PC-3 (cell line): ENCODE measurements around the gene SIN3B.

ENCODE experiments used
- EZH2 ChIP-seq: fragments of 300-600 bp; sonication (generic); IDR thresholded peaks from one replicate; pipeline ENCODE4 v1.6.1; 2017; ENCODE audit warnings: antibody characterized with exemption, mild to moderate bottlenecking, low read length; ENCODE audit not compliant: unreplicated experiment
- EZH2phosphoT487 ChIP-seq: fragments of 300-600 bp; sonication (generic); IDR thresholded peaks from 2 replicates; pipeline ENCODE4 v1.6.1; 2018; ENCODE audit warnings: mild to moderate bottlenecking, antibody characterized with exemption, low read length, borderline replicate concordance
- TF ChIP-seq, protein P1 (sequence below): fragments of 300-600 bp; sonication (generic); conservative IDR thresholded peaks from 2 replicates; pipeline ENCODE4 v1.5.1; 2017; ENCODE audit warnings: antibody characterized with exemption, low read depth, mild to moderate bottlenecking, low read length

DNA sequence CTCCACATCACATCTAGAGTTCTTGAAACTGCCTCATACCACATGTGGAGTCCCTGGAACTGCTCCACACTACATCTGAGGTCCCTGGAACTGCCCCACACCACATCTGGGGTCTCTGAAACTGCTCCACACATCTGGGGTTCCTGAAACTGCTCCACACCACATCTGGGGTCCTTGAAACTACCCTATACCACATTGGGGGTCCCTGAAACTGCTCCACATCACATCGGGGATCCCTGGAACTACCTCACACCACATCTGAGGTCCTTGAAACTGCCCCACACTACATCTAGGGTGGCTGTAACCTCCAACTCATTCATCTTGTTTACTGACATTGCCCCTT lies 93.4 kb downstream of the SIN3B start:
- TF ChIP-seq, protein P1, sequence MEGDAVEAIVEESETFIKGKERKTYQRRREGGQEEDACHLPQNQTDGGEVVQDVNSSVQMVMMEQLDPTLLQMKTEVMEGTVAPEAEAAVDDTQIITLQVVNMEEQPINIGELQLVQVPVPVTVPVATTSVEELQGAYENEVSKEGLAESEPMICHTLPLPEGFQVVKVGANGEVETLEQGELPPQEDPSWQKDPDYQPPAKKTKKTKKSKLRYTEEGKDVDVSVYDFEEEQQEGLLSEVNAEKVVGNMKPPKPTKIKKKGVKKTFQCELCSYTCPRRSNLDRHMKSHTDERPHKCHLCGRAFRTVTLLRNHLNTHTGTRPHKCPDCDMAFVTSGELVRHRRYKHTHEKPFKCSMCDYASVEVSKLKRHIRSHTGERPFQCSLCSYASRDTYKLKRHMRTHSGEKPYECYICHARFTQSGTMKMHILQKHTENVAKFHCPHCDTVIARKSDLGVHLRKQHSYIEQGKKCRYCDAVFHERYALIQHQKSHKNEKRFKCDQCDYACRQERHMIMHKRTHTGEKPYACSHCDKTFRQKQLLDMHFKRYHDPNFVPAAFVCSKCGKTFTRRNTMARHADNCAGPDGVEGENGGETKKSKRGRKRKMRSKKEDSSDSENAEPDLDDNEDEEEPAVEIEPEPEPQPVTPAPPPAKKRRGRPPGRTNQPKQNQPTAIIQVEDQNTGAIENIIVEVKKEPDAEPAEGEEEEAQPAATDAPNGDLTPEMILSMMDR, result no peak
- no peak for TF ChIP-seq EZH2phosphoT487
- TF ChIP-seq EZH2, result no peak
